GM06990 (cell line): ENCODE results near the gene TPSD1.

Experiments
- DNase-seq: peaks from one replicate; pipeline ENCODE4 v3.0.0-alpha.2; 2011; ENCODE audit not compliant: insufficient read length; ENCODE audit errors: extremely low read depth
- H3K27me3 ChIP-seq: replicated peaks from 2 replicates; pipeline ENCODE4 v1.6.0; 2011; ENCODE audit warnings: low read length; ENCODE audit not compliant: control insufficient read depth, insufficient read depth
- H3K36me3 ChIP-seq: 2 replicates; pipeline ENCODE4 v1.5.1; 2011; ENCODE audit warnings: low read length; ENCODE audit not compliant: control insufficient read depth, insufficient read depth
- H3K4me3 ChIP-seq: replicated peaks from 2 replicates; pipeline ENCODE4 v1.5.1; 2011; ENCODE audit warnings: low read depth, mild to moderate bottlenecking, control low read depth, low read length
- CTCF ChIP-seq: IDR thresholded peaks from 2 replicates; pipeline ENCODE4 v1.5.1; 2011; ENCODE audit warnings: low read length, control low read depth, mild to moderate bottlenecking, inconsistent platforms; ENCODE audit not compliant: insufficient read depth, poor library complexity, severe bottlenecking

TPSD1 gene

GRCh38 chr16:1218930-1219611, 36.8 kb upstream of the TPSD1 start:
- H3K27me3 ChIP-seq, result no peaks in the 10 kb centered on the region
- TF ChIP-seq CTCF, result no peak
- no peaks in the 10 kb centered on the region for H3K36me3 ChIP-seq
- DNase-seq, result no peak
- H3K4me3 ChIP-seq, result no peak overlapping the region

DNA sequence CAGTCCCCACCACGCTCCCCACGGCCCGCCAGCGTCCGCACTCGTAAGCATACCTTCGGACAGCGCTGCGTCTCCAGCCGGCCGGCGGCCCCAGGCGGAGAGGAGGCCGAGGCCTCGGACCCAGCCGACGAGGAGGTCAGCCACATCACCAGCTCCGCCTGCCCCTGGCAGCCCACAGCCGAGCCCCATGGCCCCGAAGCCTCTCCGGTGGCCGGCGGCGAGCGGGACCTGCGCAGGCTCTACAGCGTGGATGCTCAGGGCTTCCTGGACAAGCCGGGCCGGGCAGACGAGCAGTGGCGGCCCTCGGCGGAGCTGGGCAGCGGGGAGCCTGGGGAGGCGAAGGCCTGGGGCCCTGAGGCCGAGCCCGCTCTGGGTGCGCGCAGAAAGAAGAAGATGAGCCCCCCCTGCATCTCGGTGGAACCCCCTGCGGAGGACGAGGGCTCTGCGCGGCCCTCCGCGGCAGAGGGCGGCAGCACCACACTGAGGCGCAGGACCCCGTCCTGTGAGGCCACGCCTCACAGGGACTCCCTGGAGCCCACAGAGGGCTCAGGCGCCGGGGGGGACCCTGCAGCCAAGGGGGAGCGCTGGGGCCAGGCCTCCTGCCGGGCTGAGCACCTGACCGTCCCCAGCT, 35.7 kb upstream of the TPSD1 start:
- no peak for TF ChIP-seq CTCF
- DNase-seq, result no peak
- no peaks in the 10 kb centered on the region for H3K27me3 ChIP-seq
- no peaks in the 10 kb centered on the region for H3K36me3 ChIP-seq
- no peak overlapping the region for H3K4me3 ChIP-seq

DNA sequence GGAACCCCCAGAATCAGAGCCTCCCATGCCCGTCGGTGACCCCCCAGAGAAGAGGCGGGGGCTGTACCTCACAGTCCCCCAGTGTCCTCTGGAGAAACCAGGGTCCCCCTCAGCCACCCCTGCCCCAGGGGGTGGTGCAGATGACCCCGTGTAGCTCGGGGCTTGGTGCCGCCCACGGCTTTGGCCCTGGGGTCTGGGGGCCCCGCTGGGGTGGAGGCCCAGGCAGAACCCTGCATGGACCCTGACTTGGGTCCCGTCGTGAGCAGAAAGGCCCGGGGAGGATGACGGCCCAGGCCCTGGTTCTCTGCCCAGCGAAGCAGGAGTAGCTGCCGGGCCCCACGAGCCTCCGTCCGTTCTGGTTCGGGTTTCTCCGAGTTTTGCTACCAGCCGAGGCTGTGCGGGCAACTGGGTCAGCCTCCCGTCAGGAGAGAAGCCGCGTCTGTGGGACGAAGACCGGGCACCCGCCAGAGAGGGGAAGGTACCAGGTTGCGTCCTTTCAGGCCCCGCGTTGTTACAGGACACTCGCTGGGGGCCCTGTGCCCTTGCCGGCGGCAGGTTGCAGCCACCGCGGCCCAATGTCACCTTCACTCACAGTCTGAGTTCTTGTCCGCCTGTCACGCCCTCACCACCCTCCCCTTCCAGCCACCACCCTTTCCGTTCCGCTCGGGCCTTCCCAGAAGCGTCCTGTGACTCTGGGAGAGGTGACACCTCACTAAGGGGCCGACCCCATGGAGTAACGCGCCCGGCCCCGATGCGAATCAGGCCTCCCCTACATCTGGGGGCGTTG, 34.8 kb upstream of the TPSD1 start:
- Histone ChIP-seq H3K4me3 (no peak overlapping the region), H3K36me3 (no peaks in the 10 kb centered on the region), H3K27me3 (no peaks in the 10 kb centered on the region)
- no peak for TF ChIP-seq CTCF
- DNase-seq, result no peak

DNA sequence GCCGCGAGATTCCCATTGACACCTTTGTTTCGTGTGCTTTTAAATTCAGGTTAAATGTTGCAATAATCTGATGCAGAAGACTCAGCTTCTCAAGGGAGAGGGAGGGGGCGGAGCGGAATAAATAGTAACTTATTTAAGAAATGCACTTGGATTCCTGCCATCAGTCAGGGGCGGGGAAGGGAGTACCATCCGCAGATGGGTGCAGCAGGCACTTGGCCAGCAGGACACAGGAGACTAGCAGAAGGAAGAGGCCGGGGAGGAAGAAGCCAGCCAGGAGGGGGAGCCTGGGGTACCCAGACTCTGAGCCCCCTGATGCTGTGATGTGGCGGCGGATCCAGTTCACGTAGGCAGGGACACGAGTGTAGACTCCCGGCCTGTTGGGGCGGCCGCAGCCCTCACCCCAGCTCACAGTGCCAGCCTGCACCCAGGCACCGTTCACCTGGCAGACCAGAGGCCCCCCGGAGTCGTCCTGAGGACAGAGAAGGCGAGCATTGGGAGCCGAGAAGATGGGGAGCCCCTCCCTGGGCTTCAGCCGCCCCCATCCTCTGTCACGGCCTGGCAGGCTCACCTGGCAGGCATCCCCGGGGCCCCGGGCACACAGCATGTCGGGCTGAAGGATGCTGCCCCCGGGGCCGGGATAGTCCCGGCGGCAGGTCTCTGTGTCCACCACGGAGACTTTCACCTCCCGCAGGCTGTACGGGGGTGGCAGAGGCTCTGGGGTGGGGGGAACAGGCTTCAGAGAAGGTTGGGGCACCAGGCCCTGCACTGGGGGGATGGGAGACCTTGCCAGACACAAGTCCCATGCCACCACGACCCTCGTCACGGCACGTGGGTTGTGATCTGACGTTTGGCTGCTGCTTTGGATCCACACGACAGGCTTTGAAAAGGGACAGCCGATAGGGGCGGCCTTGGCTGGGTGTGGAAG, 34.0 kb upstream of the TPSD1 start:
- Histone ChIP-seq H3K36me3 (no peaks in the 10 kb centered on the region), H3K27me3 (no peaks in the 10 kb centered on the region), H3K4me3 (no peak overlapping the region)
- no peak for TF ChIP-seq CTCF
- no peak for DNase-seq

- DNase-seq, result no peak
- Histone ChIP-seq H3K36me3 (no peaks in the 10 kb centered on the region), H3K4me3 (no peak overlapping the region), H3K27me3 (no peaks in the 10 kb centered on the region)
- no peak for TF ChIP-seq CTCF
Measured at GRCh38 chr16:1222553-1223354, 33.1 kb upstream of the TPSD1 start.
